ENCODE measurements around the gene SLIT1.

- TF ChIP-seq CTCF (IDR thresholded peaks at IDR 0.05) = no peak
- no peak for TF ChIP-seq POLR2A (IDR thresholded peaks at IDR 0.05)
These were observed 74.1 kb downstream of the SLIT1 start for GRCh38 chr10:97111615-97112014.
